SK-N-SH treated with all-trans-retinoic acid at 6 μM for 48 hours (cell line): ENCODE results near the gene SYP.

ENCODE experiments used
- ATAC-seq: fragments of 200-7000 bp; cut with Tn5 transposase; 3 replicates; pipeline ENCODE4 v1.9.1; 2020; ENCODE audit warnings: mild to moderate bottlenecking, moderate library complexity
- ARNTL ChIP-seq: fragments of 450-650 bp; formaldehyde crosslinking; IDR thresholded peaks from 2 replicates; pipeline ENCODE4 v1.5.0; 2020; ENCODE audit warnings: low read depth, mild to moderate bottlenecking, moderate library complexity, borderline replicate concordance
- CREB5 ChIP-seq: fragments of 250-450 bp; sonication (Bioruptor Pico); IDR thresholded peaks from 2 replicates; pipeline ENCODE4 v1.5.1; 2020; ENCODE audit warnings: low read depth, mild to moderate bottlenecking, moderate library complexity
- CSRNP3 ChIP-seq: fragments of 250-450 bp; sonication (Bioruptor Pico); IDR thresholded peaks from 2 replicates; pipeline ENCODE4 v1.5.1; 2021; ENCODE audit warnings: mild to moderate bottlenecking, moderate library complexity
- GLIS3 ChIP-seq: fragments of 250-450 bp; sonication (Bioruptor Pico); IDR thresholded peaks from 2 replicates; pipeline ENCODE4 v1.5.0; 2020; ENCODE audit warnings: mild to moderate bottlenecking, moderate library complexity
- OSR1 ChIP-seq: fragments of 250-450 bp; sonication (Bioruptor Pico); IDR thresholded peaks from 2 replicates; pipeline ENCODE4 v1.8.0; 2022; ENCODE audit warnings: moderate library complexity, mild to moderate bottlenecking, inconsistent platforms
- PATZ1 ChIP-seq: fragments of 250-450 bp; sonication (Bioruptor Pico); IDR thresholded peaks from 2 replicates; pipeline ENCODE4 v1.8.0; 2020; ENCODE audit warnings: mild to moderate bottlenecking, moderate library complexity, borderline replicate concordance
- POU6F1 ChIP-seq: fragments of 250-450 bp; sonication (Bioruptor Pico); IDR thresholded peaks from 2 replicates; pipeline ENCODE4 v1.8.0; 2021; ENCODE audit warnings: low read depth, mild to moderate bottlenecking, moderate library complexity, borderline replicate concordance
- RARB ChIP-seq: fragments of 250-450 bp; sonication (Bioruptor Pico); IDR thresholded peaks from 2 replicates; pipeline ENCODE4 v1.8.0; 2021; ENCODE audit warnings: mild to moderate bottlenecking, moderate library complexity
- SNAI2 ChIP-seq: fragments of 250-450 bp; sonication (Bioruptor Pico); IDR thresholded peaks from 2 replicates; pipeline ENCODE4 v1.5.0; 2020; ENCODE audit warnings: mild to moderate bottlenecking, moderate library complexity
- TCF4 ChIP-seq: fragments of 250-450 bp; sonication (Bioruptor Pico); IDR thresholded peaks from 2 replicates; pipeline ENCODE4 v1.8.0; 2021; ENCODE audit warnings: mild to moderate bottlenecking, moderate library complexity, borderline replicate concordance
- TOX ChIP-seq: fragments of 250-450 bp; sonication (Bioruptor Pico); IDR thresholded peaks from 2 replicates; pipeline ENCODE4 v1.8.0; 2021; ENCODE audit warnings: mild to moderate bottlenecking, moderate library complexity, borderline replicate concordance
- TSHZ2 ChIP-seq: fragments of 250-450 bp; sonication (Bioruptor Pico); IDR thresholded peaks from 2 replicates; pipeline ENCODE4 v1.5.0; 2020; ENCODE audit warnings: mild to moderate bottlenecking, moderate library complexity
- ZC3H10 ChIP-seq: fragments of 250-450 bp; sonication (Bioruptor Pico); IDR thresholded peaks from 2 replicates; pipeline ENCODE4 v1.5.1; 2021; ENCODE audit warnings: mild to moderate bottlenecking, moderate library complexity
- ZFP3 ChIP-seq: fragments of 250-450 bp; sonication (Bioruptor Pico); IDR thresholded peaks from 2 replicates; pipeline ENCODE4 v1.5.0; 2020; ENCODE audit warnings: mild to moderate bottlenecking, moderate library complexity
- ZFP30 ChIP-seq: fragments of 450-650 bp; formaldehyde crosslinking; IDR thresholded peaks from 2 replicates; pipeline ENCODE4 v1.5.0; 2022; ENCODE audit warnings: mild to moderate bottlenecking, moderate library complexity
- ZNF565 ChIP-seq: fragments of 450-650 bp; formaldehyde crosslinking; conservative IDR thresholded peaks from 2 replicates; pipeline ENCODE4 v1.5.0; 2020; ENCODE audit warnings: low read depth, mild to moderate bottlenecking, moderate library complexity
- ZNF70 ChIP-seq: fragments of 450-650 bp; formaldehyde crosslinking; IDR thresholded peaks from 2 replicates; pipeline ENCODE4 v1.5.0; 2020; ENCODE audit warnings: mild to moderate bottlenecking, moderate library complexity
- ZNF8 ChIP-seq: fragments of 450-650 bp; formaldehyde crosslinking; IDR thresholded peaks from 2 replicates; pipeline ENCODE4 v1.5.0; 2020; ENCODE audit warnings: mild to moderate bottlenecking, moderate library complexity

Gene SYP

GRCh38 chrX:49243166-49243565 lies 43.2 kb upstream of the SYP start:
- no peak for ATAC-seq
- TF ChIP-seq OSR1 (CRISPR knock-in tag) (no peak), PATZ1 (CRISPR knock-in tag) (no peak)

- ATAC-seq, result no peak
- TF ChIP-seq POU6F1 (CRISPR knock-in tag), result no peak
- no peak for TF ChIP-seq TOX (CRISPR knock-in tag)
- TF ChIP-seq ZC3H10, result no peak
- TF ChIP-seq ZNF8 (CRISPR knock-in tag), result no peak
- TF ChIP-seq ZNF565, result no peak
- TF ChIP-seq OSR1 (CRISPR knock-in tag), result no peak
- TF ChIP-seq ZFP3 (CRISPR knock-in tag), result no peak
- no peak for TF ChIP-seq CSRNP3 (CRISPR knock-in tag)
- no peak for TF ChIP-seq ZNF70 (CRISPR knock-in tag)
- no peak for TF ChIP-seq CREB5 (CRISPR knock-in tag)
- TF ChIP-seq ZFP30, result no peak
Measured at GRCh38 chrX:49242545-49243066, 42.6 kb upstream of the SYP start.

- no peak for TF ChIP-seq ARNTL (CRISPR knock-in tag)
- no peak for TF ChIP-seq SNAI2
- TF ChIP-seq ZFP30, result no peak
- no peak for TF ChIP-seq TCF4 (CRISPR knock-in tag)
- TF ChIP-seq POU6F1 (CRISPR knock-in tag), result no peak
- TF ChIP-seq ZNF70 (CRISPR knock-in tag), result no peak
- no peak for TF ChIP-seq TSHZ2 (CRISPR knock-in tag)
- TF ChIP-seq GLIS3 (CRISPR knock-in tag), result no peak
- TF ChIP-seq RARB, result no peak
- no peak for TF ChIP-seq ZNF565
- TF ChIP-seq, all 23 proteins: peak for 0
- no peak for ATAC-seq
Measured at GRCh38 chrX:49238735-49239134, 38.7 kb upstream of the SYP start.
